ENCODE data around the gene RAB31.

The RAB31 gene, protein sequence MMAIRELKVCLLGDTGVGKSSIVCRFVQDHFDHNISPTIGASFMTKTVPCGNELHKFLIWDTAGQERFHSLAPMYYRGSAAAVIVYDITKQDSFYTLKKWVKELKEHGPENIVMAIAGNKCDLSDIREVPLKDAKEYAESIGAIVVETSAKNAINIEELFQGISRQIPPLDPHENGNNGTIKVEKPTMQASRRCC

DNA sequence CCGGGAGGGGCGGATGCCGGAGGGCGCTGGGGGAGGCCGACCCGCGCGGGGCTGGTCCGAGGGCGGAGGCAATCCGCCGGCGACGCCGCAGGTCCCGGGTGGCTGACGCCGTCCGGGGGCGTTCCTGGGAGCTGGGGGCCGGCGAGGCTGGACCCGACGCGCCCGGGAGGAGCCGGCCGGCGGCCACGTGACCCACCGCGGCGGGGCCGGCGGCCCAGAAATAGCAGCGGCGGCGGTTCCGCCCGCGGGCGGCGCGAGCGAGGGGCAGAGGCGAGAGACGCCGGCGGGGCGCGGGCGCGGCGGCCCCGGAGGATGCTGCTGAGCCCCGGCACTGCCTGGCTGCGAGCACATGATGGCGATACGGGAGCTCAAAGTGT is at the start of gene RAB31:
Gene RAB31 (plus strand): TSS at position 245 of the 377 bp plus-strand sequence. CDS start 105 bp downstream, at position 350.
- no peak for ATAC-seq (ENCODE audit: insufficient read depth, low read depth)
- Histone ChIP-seq H2AFZ (ENCODE audit: low read depth, low read length) (no peak within 1 kb of the TSS), H3K9ac (ENCODE audit: low read depth, low read length) (no peak within 1 kb of the TSS), H3K27ac (ENCODE audit: low read length) (no peak within 1 kb of the TSS), H3K36me3 (ENCODE audit: insufficient read depth, low read length) (no peaks in the 10 kb centered on the region), H3K9me3 (ENCODE audit: insufficient read depth, low read length, severe bottlenecking) (no peaks in the 10 kb centered on the region), H3K27me3 (ENCODE audit: insufficient read depth, low read length, poor library complexity) (peaks cover 15% of the 10 kb centered on the region), H4K20me1 (ENCODE audit: insufficient read depth, low read length) (no peaks in the 10 kb centered on the region), H3K4me2 (ENCODE audit: insufficient read depth, low read length) (no peak within 1 kb of the TSS), H3K4me3 (ENCODE audit: low read depth in 1 of 2, low read length in 2 of 2) (no peak within 1 kb of the TSS), H3K79me2 (ENCODE audit: insufficient read depth, low read length) (no peaks in the 10 kb centered on the region), H3K4me1 (ENCODE audit: insufficient read depth, low read length) (no peaks in the 10 kb centered on the region)
- DNase-seq: no peak
- TF ChIP-seq, protein P1, sequence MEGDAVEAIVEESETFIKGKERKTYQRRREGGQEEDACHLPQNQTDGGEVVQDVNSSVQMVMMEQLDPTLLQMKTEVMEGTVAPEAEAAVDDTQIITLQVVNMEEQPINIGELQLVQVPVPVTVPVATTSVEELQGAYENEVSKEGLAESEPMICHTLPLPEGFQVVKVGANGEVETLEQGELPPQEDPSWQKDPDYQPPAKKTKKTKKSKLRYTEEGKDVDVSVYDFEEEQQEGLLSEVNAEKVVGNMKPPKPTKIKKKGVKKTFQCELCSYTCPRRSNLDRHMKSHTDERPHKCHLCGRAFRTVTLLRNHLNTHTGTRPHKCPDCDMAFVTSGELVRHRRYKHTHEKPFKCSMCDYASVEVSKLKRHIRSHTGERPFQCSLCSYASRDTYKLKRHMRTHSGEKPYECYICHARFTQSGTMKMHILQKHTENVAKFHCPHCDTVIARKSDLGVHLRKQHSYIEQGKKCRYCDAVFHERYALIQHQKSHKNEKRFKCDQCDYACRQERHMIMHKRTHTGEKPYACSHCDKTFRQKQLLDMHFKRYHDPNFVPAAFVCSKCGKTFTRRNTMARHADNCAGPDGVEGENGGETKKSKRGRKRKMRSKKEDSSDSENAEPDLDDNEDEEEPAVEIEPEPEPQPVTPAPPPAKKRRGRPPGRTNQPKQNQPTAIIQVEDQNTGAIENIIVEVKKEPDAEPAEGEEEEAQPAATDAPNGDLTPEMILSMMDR (IDR thresholded peaks at IDR 0.05; ENCODE audit: borderline replicate concordance, extremely low read depth, low read length, poor library complexity, severe bottlenecking): no peak
- no peak for TF ChIP-seq EZH2 (IDR thresholded peaks at IDR 0.05; ENCODE audit: borderline replicate concordance, low read depth, low read length, severe bottlenecking)

DNA sequence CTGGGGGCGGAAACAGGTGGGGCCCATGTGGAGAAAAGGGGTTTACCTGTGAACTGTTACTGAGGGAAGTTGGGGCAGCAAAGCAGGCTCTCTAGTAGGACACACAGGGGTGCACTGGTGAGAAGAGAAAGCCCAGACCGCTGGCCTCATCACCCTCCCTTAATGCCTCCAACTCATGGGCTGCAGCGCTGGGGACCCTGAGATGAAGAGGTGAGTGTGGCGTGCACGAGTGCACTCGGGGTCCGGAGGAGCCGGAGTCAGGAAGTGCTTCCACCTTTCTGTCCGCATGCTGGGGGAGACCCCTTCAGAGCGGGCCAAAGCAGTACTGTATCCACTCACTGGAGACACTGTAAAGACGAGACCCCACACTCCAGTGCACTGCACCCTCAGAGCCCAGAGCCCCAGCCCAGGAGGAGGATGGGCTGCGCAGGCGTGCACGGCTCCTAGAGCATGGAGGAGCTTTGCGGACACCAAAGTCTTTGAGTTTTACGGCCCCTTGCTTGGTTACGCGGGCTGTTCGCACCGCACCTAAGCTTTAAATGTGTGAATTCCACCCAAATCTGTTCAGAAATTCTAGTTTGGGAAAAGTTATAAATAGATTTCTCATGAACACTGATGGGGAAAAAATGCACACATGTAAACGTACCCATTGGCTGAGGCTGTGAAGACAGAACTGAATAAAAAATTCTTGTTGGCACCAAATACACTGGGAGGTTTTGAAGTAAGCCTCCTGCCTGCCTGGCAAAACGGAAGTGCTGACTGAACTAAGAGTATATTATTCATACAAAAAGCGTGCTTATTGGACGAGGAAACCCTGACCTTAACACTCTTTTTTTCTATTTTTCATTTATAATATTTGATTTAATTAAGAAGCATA is 48.4 kb upstream of the RAB31 start:
- ATAC-seq (ENCODE audit: insufficient read depth, low read depth) (no peak), DNase-seq (no peak)
- H3K4me3 ChIP-seq (ENCODE audit: low read depth in 1 of 2, low read length in 2 of 2): no peak overlapping the region
- no peak overlapping the region for H3K4me2 ChIP-seq (ENCODE audit: insufficient read depth, low read length)
- no peak for TF ChIP-seq EZH2 (IDR thresholded peaks at IDR 0.05; ENCODE audit: borderline replicate concordance, low read depth, low read length, severe bottlenecking)
- TF ChIP-seq, protein P1 (IDR thresholded peaks at IDR 0.05; ENCODE audit: borderline replicate concordance, extremely low read depth, low read length, poor library complexity, severe bottlenecking): no peak
- H3K27ac ChIP-seq (ENCODE audit: low read length): no peak overlapping the region
- H2AFZ ChIP-seq (ENCODE audit: low read depth, low read length): no peak overlapping the region
- H3K36me3 ChIP-seq (ENCODE audit: insufficient read depth, low read length): no peaks in the 10 kb centered on the region
- no peaks in the 10 kb centered on the region for H4K20me1 ChIP-seq (ENCODE audit: insufficient read depth, low read length)
- H3K9me3 ChIP-seq (ENCODE audit: insufficient read depth, low read length, severe bottlenecking): no peaks in the 10 kb centered on the region
- H3K9ac ChIP-seq (ENCODE audit: low read depth, low read length): no peak overlapping the region
- H3K79me2 ChIP-seq (ENCODE audit: insufficient read depth, low read length): no peaks in the 10 kb centered on the region
- H3K27me3 ChIP-seq (ENCODE audit: insufficient read depth, low read length, poor library complexity): no peaks in the 10 kb centered on the region
- no peaks in the 10 kb centered on the region for H3K4me1 ChIP-seq (ENCODE audit: insufficient read depth, low read length)

DNA sequence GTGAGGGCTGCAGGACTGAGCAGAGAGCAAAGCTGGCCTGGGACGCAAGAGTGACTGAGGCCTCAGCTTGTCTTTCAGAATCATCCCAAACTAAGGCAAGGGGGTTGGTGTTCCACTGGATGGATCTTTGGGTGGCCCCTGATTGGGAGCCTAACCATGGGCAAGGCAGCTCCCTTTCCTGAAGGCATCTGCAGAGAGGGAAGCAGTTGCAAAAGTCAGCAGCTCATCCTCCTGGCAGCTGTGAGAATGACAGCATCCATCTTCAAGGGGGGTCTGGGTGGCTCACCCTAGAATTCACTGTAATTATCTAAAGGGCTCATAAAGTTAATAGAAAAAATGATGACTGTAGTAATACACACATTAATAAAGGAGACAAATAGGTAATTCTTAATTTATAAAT is 46.5 kb upstream of the RAB31 start:
- H3K27ac ChIP-seq (ENCODE audit: low read length): no peak overlapping the region
- no peaks in the 10 kb centered on the region for H3K27me3 ChIP-seq (ENCODE audit: insufficient read depth, low read length, poor library complexity)
- no peak overlapping the region for H3K9ac ChIP-seq (ENCODE audit: low read depth, low read length)
- H4K20me1 ChIP-seq (ENCODE audit: insufficient read depth, low read length): no peaks in the 10 kb centered on the region
- H3K4me1 ChIP-seq (ENCODE audit: insufficient read depth, low read length): no peaks in the 10 kb centered on the region
- no peaks in the 10 kb centered on the region for H3K9me3 ChIP-seq (ENCODE audit: insufficient read depth, low read length, severe bottlenecking)
- no peak overlapping the region for H3K4me2 ChIP-seq (ENCODE audit: insufficient read depth, low read length)
- no peaks in the 10 kb centered on the region for H3K36me3 ChIP-seq (ENCODE audit: insufficient read depth, low read length)
- DNase-seq: no peak
- ATAC-seq (ENCODE audit: insufficient read depth, low read depth): no peak
- no peaks in the 10 kb centered on the region for H3K79me2 ChIP-seq (ENCODE audit: insufficient read depth, low read length)
- no peak overlapping the region for H3K4me3 ChIP-seq (ENCODE audit: low read depth in 1 of 2, low read length in 2 of 2)
- no peak for TF ChIP-seq EZH2 (IDR thresholded peaks at IDR 0.05; ENCODE audit: borderline replicate concordance, low read depth, low read length, severe bottlenecking)
- TF ChIP-seq, protein P1 (IDR thresholded peaks at IDR 0.05; ENCODE audit: borderline replicate concordance, extremely low read depth, low read length, poor library complexity, severe bottlenecking): no peak
- H2AFZ ChIP-seq (ENCODE audit: low read depth, low read length): no peak overlapping the region

Data from DND-41 (cell line).